GM12864 (cell line): ENCODE data around the gene TXLNA.
A peak's percentile ranks its signal among the peaks of the same experiment; 100 is the strongest.

Source experiments
- DNase-seq: peaks from one replicate; pipeline ENCODE4 v3.0.0-alpha.2; 2011; ENCODE audit warnings: low read depth
- H3K4me3 ChIP-seq: 2 replicates; pipeline ENCODE4 v1.5.1; 2011; ENCODE audit warnings: mild to moderate bottlenecking, low read depth, low read length, control low read depth
- CTCF ChIP-seq: IDR thresholded peaks from 2 replicates; pipeline ENCODE4 v1.5.1; 2011; ENCODE audit warnings: low read depth, mild to moderate bottlenecking, moderate library complexity, low read length, control low read depth, inconsistent platforms; ENCODE audit errors: missing control alignments

The TXLNA gene

GRCh38 chr1:32239790-32240139 is 60.3 kb downstream of the TXLNA start:
- no peak for DNase-seq
- no peak for TF ChIP-seq CTCF
- no peak overlapping the region for H3K4me3 ChIP-seq

DNA sequence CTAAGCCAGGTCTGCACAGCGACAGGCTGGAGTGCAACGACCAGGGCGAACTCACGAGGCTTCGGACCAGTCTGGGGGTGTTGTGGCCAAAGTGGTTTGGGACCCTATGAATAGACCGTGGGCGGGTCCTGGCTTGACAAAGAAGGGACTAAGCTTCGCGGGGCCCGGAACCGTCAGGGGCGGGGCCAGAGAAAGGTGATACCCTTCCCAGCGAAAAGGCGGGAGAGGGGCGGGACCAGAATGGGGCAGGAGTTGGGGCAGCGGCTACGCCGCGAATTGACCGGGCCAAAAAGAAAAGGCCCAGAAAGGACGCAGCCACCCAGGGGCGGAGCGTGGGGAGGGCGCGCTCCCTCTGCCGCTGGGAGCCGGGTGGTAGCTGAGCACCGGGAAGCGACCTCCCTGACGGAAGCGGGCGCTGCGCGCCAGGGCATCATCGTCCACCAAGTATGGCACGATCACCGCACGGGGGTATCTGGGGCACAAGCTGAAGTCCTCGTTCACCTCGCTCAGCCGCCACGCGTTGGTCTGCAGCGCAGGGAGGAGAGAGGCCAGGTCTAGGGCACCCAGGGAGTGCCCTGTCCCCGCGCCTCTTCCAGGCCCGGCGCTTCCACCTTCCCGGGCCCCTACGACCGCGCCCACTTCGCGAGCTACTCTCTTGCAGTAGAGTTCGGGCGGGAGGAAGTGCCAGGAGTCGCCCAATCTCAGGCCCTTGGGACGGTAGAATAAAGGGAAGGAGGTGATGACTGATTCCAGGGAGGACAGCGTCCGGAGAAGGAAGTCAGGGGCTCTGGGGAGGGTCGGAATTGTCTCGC is 60.9 kb downstream of the TXLNA start:
- H3K4me3 ChIP-seq, result peak overlapping the region; percentile 60
- no peak for DNase-seq
- TF ChIP-seq CTCF, result no peak

- no peak for TF ChIP-seq CTCF
- no peak for DNase-seq
- H3K4me3 ChIP-seq, result peak overlapping the region; percentile 60
These were observed 61.7 kb downstream of the TXLNA start for GRCh38 chr1:32241001-32241763.

DNA sequence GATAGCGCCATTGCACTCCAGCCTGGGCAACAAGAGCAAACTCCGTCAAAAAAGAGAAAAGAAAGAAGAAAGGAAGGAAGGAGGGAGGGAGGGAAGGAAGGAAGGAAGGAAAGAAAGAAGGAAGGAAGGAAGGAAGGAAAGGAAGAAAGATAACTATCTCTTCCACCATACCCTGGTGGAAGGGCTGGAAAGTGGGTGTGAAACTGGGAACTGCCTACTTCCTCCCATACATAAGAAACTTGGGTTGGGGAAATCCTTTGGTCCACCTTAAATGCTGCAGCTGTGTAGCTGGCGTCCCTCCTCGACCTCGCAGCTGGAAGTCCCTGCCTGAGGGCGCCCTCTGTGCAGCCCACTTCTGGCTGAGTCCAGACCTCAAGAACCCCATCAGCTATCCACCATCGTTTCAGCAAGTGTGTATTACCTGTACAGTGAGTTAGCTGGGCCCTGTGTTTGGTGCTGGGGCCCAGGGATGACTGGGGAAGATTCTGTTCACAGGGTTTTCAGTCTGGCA is 62.9 kb downstream of the TXLNA start:
- TF ChIP-seq CTCF, result no peak
- no peak overlapping the region for H3K4me3 ChIP-seq
- no peak for DNase-seq

DNA sequence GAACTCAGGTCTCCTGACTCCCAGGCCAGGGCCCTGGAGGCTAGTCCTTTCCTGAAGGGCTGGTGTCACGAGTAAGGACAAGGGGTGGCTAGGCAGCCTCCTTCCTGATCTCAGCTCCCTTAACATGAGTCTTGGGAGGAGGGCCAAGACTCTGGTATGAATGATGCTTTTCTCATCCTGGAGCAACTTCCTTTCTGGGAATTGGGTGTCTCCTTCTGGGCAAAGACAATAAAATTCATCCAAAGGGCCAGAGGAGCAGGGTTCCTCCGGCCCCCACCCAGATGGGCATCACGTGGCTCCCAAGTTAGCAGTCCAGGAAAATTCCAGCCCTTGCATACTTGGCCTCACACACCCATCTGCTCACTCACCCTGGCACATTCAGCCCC is 67.4 kb downstream of the TXLNA start, which contains the start of gene FAM167B:
Gene FAM167B, plus strand, starts transcription at position 335 of the 386 bp plus-strand sequence. CDS start 200 bp downstream, outside the sequence.
- TF ChIP-seq CTCF, result no peak
- H3K4me3 ChIP-seq, result no peak within 1 kb of the TSS
- DNase-seq, result no peak

GRCh38 chr1:32247452-32247851 is 68.0 kb downstream of the TXLNA start:
- no peak overlapping the region for H3K4me3 ChIP-seq
- no peak for TF ChIP-seq CTCF
- no peak for DNase-seq
